Activated CD8-positive, alpha-beta memory T cell treated with anti-CD3 and anti-CD28 coated beads for 36 hours (primary cell): ENCODE data around the gene IRAG1. TPM values are rescaled to one million over a fixed set of nuclear protein-coding genes. Genes with fewer than 3 reads are reported as not detected.

Experiments
- CTCF ChIA-PET: fragments of 350-600 bp; sonication (Branson Sonifier 250); formaldehyde crosslinking; loops from one replicate; lab custom pipeline; 2021; ENCODE audit warnings: antibody characterized with exemption; lab: Charles Lee
- POLR2A ChIA-PET: fragments of 350-600 bp; sonication (Branson Sonifier 250); formaldehyde crosslinking; loops from one replicate; lab custom pipeline; 2021; ENCODE audit warnings: antibody characterized with exemption; lab: Charles Lee
- total RNA-seq, 2 experiments: library from RNA; stranded (reverse); gene quantifications; one replicate each; pipeline ENCODE4 v1.2.3, GENCODE V29; 2021

The IRAG1 gene, protein sequence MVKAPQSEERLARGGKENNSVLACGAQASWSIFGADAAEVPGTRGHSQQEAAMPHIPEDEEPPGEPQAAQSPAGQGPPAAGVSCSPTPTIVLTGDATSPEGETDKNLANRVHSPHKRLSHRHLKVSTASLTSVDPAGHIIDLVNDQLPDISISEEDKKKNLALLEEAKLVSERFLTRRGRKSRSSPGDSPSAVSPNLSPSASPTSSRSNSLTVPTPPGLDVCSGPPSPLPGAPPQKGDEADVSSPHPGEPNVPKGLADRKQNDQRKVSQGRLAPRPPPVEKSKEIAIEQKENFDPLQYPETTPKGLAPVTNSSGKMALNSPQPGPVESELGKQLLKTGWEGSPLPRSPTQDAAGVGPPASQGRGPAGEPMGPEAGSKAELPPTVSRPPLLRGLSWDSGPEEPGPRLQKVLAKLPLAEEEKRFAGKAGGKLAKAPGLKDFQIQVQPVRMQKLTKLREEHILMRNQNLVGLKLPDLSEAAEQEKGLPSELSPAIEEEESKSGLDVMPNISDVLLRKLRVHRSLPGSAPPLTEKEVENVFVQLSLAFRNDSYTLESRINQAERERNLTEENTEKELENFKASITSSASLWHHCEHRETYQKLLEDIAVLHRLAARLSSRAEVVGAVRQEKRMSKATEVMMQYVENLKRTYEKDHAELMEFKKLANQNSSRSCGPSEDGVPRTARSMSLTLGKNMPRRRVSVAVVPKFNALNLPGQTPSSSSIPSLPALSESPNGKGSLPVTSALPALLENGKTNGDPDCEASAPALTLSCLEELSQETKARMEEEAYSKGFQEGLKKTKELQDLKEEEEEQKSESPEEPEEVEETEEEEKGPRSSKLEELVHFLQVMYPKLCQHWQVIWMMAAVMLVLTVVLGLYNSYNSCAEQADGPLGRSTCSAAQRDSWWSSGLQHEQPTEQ
- not detected for total RNA-seq

GRCh38 chr11:10693509-10694081 lies at the start of gene IRAG1:
Gene IRAG1, minus strand, starts transcription at chr11:10693755. Its CDS starts 153 bp downstream, at chr11:10693602.
- ChIA-PET CTCF (no interaction called here), POLR2A (no interaction called here)

- POLR2A ChIA-PET = no interaction called here
- CTCF ChIA-PET = interaction anchor here (0.6 to 1.0 kb wide), 2 partner anchors 38 to 46 kb away, joined by 3 read pairs; no protein-coding TSS in a partner anchor
Measured at GRCh38 chr11:10742460-10743208, 49.1 kb upstream of the IRAG1 start.

- POLR2A ChIA-PET = interaction anchor here (0.9 kb wide), 1 partner anchor 245 kb away, joined by 3 read pairs; no protein-coding TSS in a partner anchor
- CTCF ChIA-PET = interaction anchor here (0.5 to 1.6 kb wide), 9 partner anchors 11 to 333 kb away, joined by 3 to 5 read pairs (median 3); partner anchors contain the start of gene RNF141
Measured at GRCh38 chr11:10735481-10736475, 42.2 kb upstream of the IRAG1 start.

GRCh38 chr11:10731064-10731680 lies 37.6 kb upstream of the IRAG1 start:
- POLR2A ChIA-PET = no interaction called here
- CTCF ChIA-PET = interaction anchor here (1.1 to 1.3 kb wide), 2 partner anchors 318 to 326 kb away, joined by 5 to 9 read pairs; no protein-coding TSS in a partner anchor

- ChIA-PET POLR2A (no interaction called here), CTCF (interaction anchor here (1.1 to 1.3 kb wide), 2 partner anchors 317 to 325 kb away, joined by 5 to 9 read pairs; no protein-coding TSS in a partner anchor)
Measured at GRCh38 chr11:10730151-10730550, 36.6 kb upstream of the IRAG1 start.

- CTCF ChIA-PET = no interaction called here
- POLR2A ChIA-PET = no interaction called here
Measured at GRCh38 chr11:10728789-10729472, 35.4 kb upstream of the IRAG1 start.

- POLR2A ChIA-PET = no interaction called here
- CTCF ChIA-PET = interaction anchor here (0.5 kb wide), 1 partner anchor 65 kb away, joined by 3 read pairs; no protein-coding TSS in a partner anchor
Measured at GRCh38 chr11:10728154-10728553, 34.6 kb upstream of the IRAG1 start.

GRCh38 chr11:10727146-10727851 lies 33.7 kb upstream of the IRAG1 start:
- POLR2A ChIA-PET = no interaction called here
- CTCF ChIA-PET = interaction anchor here (0.7 to 1.1 kb wide), 3 partner anchors 10 to 314 kb away, joined by 3 read pairs; no protein-coding TSS in a partner anchor

GRCh38 chr11:10725907-10726253 lies 32.3 kb upstream of the IRAG1 start:
- ChIA-PET CTCF (no interaction called here), POLR2A (no interaction called here)

DNA sequence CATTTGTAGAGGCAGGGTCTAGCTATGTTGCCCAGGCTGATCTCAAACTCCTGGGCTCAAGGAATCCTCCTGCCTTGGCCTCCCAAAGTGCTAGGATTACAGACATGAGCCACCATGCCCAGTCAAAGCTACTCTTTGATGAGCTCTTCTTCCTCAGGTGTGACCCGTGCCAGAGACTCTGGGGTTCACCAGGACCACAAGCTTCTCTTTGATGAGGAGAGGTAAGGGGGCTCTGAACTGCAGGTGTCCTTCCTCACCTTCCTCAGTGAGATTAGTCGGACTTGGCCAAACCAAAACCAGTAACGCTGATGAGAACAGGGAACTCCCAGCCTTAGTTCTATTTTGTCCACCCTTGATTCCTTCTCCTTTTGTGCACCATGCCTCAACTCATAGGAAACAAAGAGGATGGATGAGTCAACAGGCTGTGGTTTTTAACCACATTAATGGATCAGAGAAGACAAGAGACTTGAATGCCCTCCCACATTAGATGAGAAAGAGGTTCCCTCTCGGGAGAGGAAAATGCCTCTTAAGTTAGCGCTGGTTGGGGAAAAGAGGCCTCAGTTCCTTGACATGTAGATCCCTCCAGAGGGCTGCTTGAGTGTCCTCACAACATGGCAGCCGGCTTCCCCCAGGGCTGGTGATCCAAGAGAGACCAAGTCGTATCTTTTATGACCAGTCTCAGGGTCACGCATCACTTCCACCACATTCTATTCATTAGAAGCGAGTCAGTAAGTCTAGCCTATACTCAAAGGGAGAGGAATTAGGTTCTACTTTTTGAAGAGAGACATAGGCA lies 31.8 kb upstream of the IRAG1 start:
- CTCF ChIA-PET = interaction anchor here (0.9 to 1.1 kb wide), 2 partner anchors 11 to 185 kb away, joined by 3 read pairs; partner anchors contain the start of gene RNF141

DNA sequence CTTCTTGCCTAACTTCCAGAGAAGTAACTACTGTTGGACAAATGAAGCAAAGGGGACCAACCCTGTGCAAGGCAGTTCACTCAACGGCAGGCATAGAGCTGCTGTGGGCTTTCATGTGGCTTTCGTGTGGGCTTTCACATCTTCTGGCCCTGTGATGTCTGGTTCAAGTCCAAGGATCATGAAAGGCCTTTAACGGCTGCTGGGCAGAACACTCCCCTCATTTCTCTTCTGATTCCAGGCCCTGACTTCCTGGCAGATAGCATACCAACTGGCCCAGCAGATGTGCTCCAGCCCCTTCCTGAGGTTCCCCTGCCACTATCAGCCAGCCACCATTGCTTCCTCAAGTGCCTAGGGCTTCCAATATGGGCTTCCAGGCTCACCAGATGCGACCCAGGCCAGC lies 28.8 kb upstream of the IRAG1 start:
- ChIA-PET POLR2A (no interaction called here), CTCF (no interaction called here)

More for the DNA sequence above, 31.8 kb upstream of the IRAG1 start:
- POLR2A ChIA-PET = no interaction called here

DNA sequence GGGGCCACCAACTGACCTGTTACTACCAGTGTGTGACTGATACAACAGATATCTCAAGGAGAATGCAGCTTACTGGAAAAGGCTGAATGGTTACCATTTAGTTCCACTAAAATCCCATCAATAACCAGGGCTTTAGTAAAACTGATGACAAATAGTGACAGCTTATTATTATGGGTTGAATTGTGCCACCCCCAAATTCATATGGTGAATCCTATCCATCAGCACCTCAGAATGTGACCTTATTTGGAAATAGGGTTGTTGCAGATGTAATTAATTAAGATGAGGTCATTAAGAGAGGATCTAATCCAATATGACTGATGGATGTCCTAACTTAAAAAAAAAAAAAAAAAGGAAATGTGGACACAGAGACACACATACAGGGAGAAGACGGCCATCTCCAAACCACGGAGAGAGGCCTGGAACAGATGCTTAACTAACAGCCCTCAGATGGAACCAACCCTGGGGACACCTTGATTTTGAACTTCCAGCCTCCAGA lies 27.4 kb upstream of the IRAG1 start:
- ChIA-PET POLR2A (no interaction called here), CTCF (no interaction called here)

GRCh38 chr11:10719616-10720015 lies 26.1 kb upstream of the IRAG1 start:
- ChIA-PET POLR2A (no interaction called here), CTCF (no interaction called here)

DNA sequence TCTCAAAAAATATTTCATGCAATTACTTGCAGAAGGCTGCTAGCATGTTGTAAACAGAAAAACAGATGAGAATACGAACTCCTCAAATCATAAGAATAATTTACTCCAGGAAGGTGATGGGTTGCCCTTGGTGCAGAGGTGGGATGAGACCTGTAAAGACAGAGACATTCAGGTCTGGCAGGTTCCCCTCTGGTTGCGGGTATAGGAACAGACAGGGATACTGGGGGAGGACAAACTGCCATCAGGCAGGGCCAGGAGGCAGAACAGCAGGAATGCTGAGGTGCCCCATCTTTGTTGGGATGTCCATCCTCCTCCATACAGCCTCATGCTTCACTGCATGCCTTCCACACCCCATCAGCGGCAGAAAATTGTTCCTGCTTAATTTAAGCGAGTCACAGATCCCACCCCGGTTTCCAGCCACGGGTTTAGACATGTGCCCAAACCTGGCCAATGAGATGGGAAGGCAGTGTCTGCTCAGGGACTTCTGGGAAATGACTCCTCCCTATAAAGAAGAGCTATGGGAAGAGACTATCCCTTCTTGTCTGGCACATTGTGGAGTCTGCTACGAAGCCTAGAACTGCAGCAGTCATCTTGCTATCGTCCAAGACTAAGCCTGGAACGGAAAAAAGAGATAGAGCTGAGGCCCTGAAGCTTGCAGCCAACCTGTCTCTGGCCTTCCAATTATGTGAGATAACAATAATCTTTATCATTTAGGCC lies 23.1 kb upstream of the IRAG1 start:
- ChIA-PET POLR2A (no interaction called here), CTCF (no interaction called here)
